ENCODE data around the gene GNA14.
"Not testable (repeated sequence)": the region's sequence is repeated elsewhere in the genome, so short reads cannot be mapped to it uniquely, and the experiment has no call there.

GNA14 gene

DNA sequence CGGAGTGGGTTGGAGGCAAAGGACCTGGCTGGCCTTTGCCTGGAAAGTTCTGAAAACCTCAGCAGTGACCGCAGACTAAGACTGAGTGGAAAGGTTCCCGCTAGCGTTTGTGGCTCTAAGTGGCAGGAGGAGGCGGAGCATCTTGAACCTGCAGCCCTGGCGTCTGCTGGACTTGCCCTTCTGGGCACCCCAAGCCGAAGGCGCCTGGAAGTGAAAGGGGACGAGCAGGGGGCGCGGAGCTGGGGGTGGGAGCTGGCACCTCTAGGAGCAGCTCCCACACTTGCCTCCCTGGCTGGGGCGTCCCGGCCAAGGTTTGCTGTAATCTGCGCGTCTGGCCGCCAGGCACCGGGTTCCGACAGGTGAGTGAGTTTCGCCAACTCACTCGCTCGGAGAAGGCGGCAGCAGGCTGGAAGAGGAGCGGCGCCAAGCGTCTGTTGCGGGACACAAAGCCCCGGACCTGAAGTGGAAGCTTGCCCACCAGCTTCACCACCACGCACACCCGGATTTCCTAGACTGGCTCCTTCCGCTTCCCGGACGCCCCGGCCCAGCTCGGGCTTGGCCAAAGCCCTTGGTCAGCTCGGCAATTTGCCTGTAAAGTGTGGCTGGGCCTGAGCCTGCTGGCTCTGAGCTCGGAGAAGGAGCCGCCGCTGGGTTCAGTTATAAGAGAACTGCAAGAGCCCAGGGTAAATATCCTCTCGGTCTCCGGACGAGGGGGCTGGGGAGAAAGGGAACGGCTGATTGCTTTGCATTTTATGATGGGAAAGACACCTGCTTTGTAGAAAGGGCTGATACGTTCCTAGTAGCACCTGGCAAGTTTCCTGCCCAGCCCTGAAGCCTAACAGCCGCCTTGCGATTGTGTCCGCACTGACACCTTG is at the start of gene GNA14:
Gene GNA14 (minus strand): TSS at position 89 of the 875 bp plus-strand sequence. CDS start 529 bp downstream, outside the sequence.
- peak in 1 of 3 donors; percentile 8 for DNase-seq (ENCODE audit: low read depth in 3 of 3)

GRCh38 chr9:77697238-77697984 is 49.3 kb upstream of the GNA14 start:
- no peak for DNase-seq (ENCODE audit: low read depth in 3 of 3)

GRCh38 chr9:77690723-77691122 is 42.6 kb upstream of the GNA14 start:
- not testable (repeated sequence) for DNase-seq (ENCODE audit: low read depth in 3 of 3)

- DNase-seq (ENCODE audit: low read depth in 3 of 3): not testable (repeated sequence)
Observed at GRCh38 chr9:77690119-77690518, 42.0 kb upstream of the GNA14 start.

DNA sequence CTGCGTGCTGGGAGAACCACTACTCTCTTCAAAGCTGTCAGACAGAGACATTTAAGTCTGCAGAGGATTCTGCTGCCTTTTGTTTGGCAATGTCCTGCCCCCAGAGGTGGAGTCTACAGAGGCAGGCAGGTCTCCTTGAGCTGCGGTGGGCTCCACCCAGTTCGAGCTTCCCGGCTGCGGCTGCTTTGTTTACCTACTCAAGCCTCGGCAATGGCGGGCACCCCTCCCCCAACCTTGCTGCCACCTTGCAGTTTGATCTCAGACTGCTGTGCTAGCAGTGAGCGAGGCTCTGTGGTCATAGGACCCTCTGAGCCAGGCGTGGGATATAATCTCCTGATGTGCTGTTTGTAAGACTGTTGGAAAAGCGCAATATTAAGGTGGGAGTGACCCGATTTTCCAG is 39.6 kb upstream of the GNA14 start:
- not testable (repeated sequence) for DNase-seq (ENCODE audit: low read depth in 3 of 3)

GRCh38 chr9:77680581-77680980 is 32.5 kb upstream of the GNA14 start:
- no peak for DNase-seq (ENCODE audit: low read depth in 3 of 3)

GRCh38 chr9:77679661-77680368 is 31.7 kb upstream of the GNA14 start:
- DNase-seq (ENCODE audit: low read depth in 3 of 3): no peak

DNA sequence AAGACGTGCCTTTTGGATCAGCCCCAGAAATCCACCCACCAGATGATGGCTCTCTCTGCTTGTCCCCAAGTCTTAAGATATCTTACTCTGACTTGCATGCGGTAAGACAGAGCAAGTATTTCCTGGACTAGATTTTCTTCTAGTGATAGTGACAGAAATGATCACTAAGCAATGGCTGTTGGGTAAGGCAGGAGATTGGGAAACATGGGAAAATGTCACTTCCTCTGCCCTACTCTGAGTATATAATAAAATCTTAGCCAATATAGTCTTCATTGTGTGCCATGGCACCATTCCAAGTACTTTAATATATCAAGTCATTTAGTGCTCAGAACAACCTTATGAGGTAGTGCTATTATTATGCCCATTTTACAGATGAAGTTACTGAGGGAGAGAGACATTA is 31.0 kb upstream of the GNA14 start:
- no peak for DNase-seq (ENCODE audit: low read depth in 3 of 3)

GRCh38 chr9:77677957-77678535 is 29.9 kb upstream of the GNA14 start:
- no peak for DNase-seq (ENCODE audit: low read depth in 3 of 3)

- DNase-seq (ENCODE audit: low read depth in 3 of 3): no peak
Observed at GRCh38 chr9:77677397-77677796, 29.3 kb upstream of the GNA14 start.

GRCh38 chr9:77673941-77674791 is 26.0 kb upstream of the GNA14 start:
- no peak for DNase-seq (ENCODE audit: low read depth in 3 of 3)

DNA sequence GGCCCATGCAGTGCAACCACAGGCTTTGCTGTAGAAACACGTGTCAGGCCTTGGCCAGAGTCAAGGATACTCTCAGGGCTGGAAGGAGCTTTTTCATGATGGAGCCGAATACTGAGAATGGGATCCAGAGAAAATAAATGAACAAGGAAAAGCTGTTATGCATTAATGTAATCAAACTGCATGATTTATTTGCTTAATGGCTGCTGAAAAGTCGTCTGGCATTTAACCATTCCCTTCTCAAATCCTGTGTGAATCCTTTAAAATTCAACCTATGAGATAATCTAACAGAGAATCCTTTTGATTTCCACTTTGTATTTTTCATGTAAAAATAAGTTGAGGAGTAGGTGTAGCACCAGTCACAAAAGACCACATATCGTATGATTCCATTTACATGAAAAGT is 24.1 kb upstream of the GNA14 start:
- DNase-seq (ENCODE audit: low read depth in 3 of 3): no peak

- DNase-seq (ENCODE audit: low read depth in 3 of 3): no peak
Observed at GRCh38 chr9:77667151-77667550, 19.0 kb upstream of the GNA14 start.

DNA sequence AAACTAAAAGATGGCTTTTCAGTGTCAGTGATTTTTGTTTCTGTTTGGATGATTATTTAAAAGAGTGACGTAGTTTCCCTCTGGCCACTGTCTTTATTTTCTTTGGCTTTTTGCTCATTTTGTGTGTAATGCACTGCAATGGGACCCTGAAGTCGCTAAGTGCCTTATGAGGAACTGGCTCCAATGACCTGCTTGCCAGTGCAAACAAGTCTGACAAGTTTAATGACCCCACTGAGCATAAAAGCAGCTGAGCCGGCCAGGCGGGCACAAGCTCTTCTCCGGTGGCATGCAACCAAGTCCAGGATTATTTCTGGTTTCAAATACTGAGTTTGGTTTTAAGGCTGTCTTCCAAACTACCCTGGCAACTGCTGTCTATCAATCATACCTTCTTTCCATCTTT is 15.6 kb upstream of the GNA14 start:
- no peak for DNase-seq (ENCODE audit: low read depth in 3 of 3)

DNA sequence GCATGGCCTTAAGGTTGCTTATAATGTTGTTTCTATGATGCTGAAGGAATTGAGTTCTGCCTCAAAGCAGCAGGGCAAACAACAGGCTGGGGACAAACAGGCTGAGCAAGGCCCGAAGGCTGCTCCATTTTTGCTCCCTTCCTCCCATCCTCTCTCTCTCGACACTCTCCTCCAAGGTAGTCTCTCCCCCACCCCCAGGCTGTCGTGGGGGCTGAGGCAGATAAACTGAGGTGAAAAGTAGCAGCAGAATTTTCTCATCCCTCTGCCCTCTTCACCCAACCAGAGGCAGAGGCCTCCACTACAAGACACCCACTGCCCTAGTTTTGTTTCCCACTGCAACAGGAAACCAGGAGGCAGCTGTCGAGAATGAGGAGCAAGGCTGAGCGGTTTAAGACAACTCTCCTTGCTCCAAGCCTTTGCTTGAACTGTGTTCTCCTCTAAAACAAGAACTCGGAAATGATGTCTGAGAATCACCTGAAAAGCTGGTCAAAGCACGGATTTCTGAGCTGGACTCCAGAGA is 13.5 kb upstream of the GNA14 start:
- DNase-seq (ENCODE audit: low read depth in 3 of 3): no peak

DNA sequence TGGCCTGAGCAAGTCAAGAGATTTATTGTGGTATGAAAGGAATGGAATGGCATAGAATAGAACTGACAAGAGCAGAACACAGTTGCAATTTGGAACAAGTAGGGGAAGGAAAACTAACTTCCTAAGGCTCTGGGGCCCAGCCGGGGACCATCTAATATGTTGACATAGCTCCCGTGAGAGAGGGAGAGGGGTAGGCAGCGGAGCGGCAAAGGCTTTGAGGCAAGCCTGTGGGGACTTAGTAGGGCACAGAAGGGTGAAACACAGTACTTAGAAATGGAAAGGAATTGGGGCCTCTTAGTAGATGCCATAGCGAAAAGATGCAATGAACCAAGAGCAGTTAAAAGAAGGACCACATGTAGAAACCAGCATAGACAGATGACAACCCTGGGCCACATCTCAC is 11.8 kb upstream of the GNA14 start:
- no peak for DNase-seq (ENCODE audit: low read depth in 3 of 3)

DNA sequence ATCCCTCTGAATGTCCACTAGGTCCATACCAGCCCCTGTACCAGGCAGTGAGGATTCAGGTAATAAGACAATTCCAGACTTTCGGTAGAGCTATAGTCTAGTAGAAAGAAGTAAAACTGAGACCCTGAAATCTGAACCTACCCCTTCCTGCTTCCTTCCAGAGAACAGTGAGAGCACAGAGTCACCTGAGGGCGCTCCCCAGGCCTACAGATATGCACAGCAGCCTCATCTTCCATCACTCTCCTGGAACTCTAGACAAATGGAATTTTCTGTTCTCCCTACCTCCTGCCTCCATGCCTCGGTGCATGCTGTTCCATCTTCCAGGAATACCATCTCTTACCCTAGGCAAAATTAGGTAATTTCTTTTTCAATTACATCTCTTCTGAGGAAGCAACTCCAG is 3.1 kb upstream of the GNA14 start:
- no peak for DNase-seq (ENCODE audit: low read depth in 3 of 3)

DNA sequence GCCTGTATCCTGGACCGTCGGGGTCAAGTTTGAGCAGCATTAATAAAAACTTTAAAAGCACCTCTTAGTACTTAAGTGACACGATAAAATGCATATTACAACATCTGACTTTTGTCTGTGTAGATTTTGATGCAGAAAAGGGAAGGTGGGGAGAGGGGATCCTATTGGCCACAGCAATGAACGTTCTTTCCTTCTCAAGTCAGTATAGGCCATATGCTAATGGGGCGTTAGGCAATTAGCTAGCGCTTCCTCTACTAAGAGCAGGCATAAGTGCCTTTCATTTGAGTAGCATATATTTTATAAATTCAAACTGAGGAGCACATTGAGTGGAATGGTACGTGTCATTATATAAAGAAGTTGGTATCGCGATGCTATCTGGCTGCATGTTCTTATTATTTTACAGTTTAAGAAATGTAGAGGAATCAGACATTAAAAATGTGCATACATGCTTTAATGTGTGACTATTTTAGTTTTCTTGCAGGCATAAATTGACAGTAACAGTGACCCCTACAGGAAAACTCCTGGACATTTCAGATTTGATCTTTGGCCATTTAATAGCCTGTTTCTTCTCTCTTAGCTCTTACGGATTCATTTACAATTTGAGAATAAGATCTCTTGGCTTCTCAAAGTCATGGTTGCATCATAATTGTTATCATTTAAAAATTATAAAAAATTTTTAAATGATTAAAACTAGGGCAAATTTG is 1.1 kb upstream of the GNA14 start:
- no peak for DNase-seq (ENCODE audit: low read depth in 3 of 3)

DNA sequence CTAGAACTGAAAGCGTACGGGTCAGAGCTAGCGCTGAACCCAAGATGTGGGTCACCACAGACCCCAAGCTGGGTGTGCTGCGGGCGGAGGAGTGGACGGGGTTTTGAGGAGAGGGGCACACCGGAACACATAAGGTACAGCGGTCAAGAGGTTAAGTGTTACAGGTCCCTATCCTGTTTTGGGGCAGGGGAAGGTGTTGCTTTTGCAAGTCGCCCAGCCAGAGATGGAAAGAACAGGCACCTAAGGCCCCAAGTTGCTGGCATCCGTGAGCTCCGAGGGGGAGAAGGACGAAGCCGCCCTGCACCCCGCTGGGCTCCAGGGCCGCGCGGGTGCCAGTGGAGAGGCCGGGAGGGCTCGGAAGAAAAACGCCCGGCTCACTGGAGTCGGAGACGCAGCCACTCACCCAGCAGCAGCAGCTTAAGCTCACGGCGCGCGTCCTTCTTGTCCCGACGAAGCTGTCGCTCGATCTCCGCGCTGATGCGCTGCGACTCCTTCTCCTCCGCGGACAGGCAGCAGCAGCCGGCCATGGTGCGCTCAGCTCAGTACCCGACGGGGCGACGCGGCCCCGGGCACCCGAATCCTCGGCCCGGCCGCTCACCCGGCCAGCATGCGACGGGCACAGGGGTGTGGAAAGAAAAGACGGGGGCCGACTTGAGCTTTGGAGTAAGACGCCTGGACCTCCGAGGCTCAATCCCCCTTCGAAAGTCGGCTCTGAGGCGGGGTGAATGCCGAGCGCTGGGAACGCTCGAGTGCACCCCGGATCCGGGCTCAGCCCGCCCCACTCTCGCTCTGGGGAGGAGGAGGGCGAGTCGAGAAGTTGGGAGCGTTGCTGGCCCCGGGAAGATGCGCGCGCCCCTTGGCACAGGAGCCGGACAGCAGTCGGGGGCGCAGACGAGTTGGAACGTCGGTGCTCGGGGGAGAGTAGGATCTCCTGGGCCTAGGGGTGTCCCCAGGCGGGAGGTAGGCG is 572 bp downstream of the GNA14 start:
- no peak for DNase-seq (ENCODE audit: low read depth in 3 of 3)

Data from stimulated activated CD4-positive, alpha-beta T cell treated with anti-CD3 and anti-CD28 coated beads, TNF-alpha, amount 100 ng/mL, for 48 hours (primary cell).